ENCODE results near the gene TEX9.

- TF ChIP-seq ZNF274 (IDR thresholded peaks at IDR 0.05; ENCODE audit: low read depth, low read length) (no peak), YY1 (IDR thresholded peaks at IDR 0.05; ENCODE audit: insufficient read depth, insufficient read length) (no peak), SUZ12 (IDR thresholded peaks at IDR 0.05; ENCODE audit: extremely low read depth, insufficient read depth, insufficient read length) (no peak)
Observed at GRCh38 chr15:56367156-56367555, 1.9 kb downstream of the TEX9 start.

All from NT2/D1 (cell line).